Adrenal gland (tissue), 12 donors: ENCODE data around the gene GNAT2. TPM values are rescaled to one million over a fixed set of nuclear protein-coding genes. Genes with fewer than 3 reads are reported as not detected.

Experiments
- DNase-seq, 7 donors: peaks; one replicate each; pipeline ENCODE4 v3.0.0-alpha.2; 2019 to 2020
- H3K27ac ChIP-seq, 5 donors: fragments of 200-600 bp; sonication (generic) in 4 of 5; 1 replicate in 3 of 5; 2 replicates in 2 of 5; pipeline versions ENCODE4 v1.5.1 to v1.8.0; 2016 to 2020; ENCODE audit warnings: mild to moderate bottlenecking in 1 of 5
- H3K27me3 ChIP-seq: fragments of 200-600 bp; 2 replicates; pipeline ENCODE4 v1.8.0; 2021
- H3K36me3 ChIP-seq, 2 donors: fragments of 200-600 bp; replicated peaks in 1 of 2; 1 replicate in 1 of 2; 2 replicates in 1 of 2; pipeline versions ENCODE4 v1.5.1 to v1.8.0; 2018 to 2022
- H3K4me1 ChIP-seq, 2 donors: fragments of 200-600 bp; replicated peaks in 1 of 2; 1 replicate in 1 of 2; 2 replicates in 1 of 2; pipeline versions ENCODE4 v1.5.1 to v1.8.0; 2018 to 2021
- H3K4me3 ChIP-seq, 4 donors: fragments of 200-600 bp; sonication (generic) in 3 of 4; one replicate each; pipeline ENCODE4 v1.5.1; 2016 to 2018
- H3K9me3 ChIP-seq, 3 donors: fragments of 200-600 bp; sonication (generic) in 1 of 3; replicated peaks in 1 of 3; 1 replicate in 2 of 3; 2 replicates in 1 of 3; pipeline versions ENCODE4 v1.5.1 to v1.8.0; 2016 to 2021
- CTCF ChIP-seq, 6 experiments: fragments of 450-650 bp in 4 of 6; fragments of 200-600 bp in 2 of 6; sonication (generic) in 1 of 6; IDR thresholded peaks; 1 replicate in 5 of 6; 2 replicates in 1 of 6; pipeline versions ENCODE4 v1.5.1 to v1.8.0; 2016 to 2021; ENCODE audit warnings: antibody characterized with exemption in 6 of 6, mild to moderate bottlenecking in 2 of 6, moderate library complexity in 1 of 6
- POLR2A ChIP-seq, 2 donors: fragments of 450-650 bp; IDR thresholded peaks; one replicate each; pipeline ENCODE4 v1.6.1; 2017; ENCODE audit warnings: antibody characterized with exemption in 2 of 2, mild to moderate bottlenecking in 2 of 2, moderate library complexity in 1 of 2
- WGBS, 4 donors: extraction: QIAGEN DNeasy Blood & Tissue Kit in 2 of 4; methylation state at CpG; one replicate each; pipeline versions ENCODE4 v1.1.5 to v1.1.7; 2013 to 2017; 5-methylcytosine and 5-hydroxymethylcytosine counted together
- intact Hi-C, 2 donors: fragments of 100-400 bp; cut with DNase I; formaldehyde crosslinking; loops; one replicate each; pipeline versions ENCODE4 v1.14.1 to v1.15.0; 2022 to 2023
- polyA plus RNA-seq, 3 donors: library from polyadenylated mRNA; stranded (reverse); fragments of 200-250 nt in 2 of 3; fragments of 350-450 nt in 1 of 3; fragmentation: Illumina TruSeq in 1 of 3; extraction: RNeasy Lipid Tissue Mini Kit (QIAGEN cat#74804) in 1 of 3; gene quantifications; one replicate each; pipeline ENCODE4 v1.2.3, GENCODE V29; 2013 to 2014
- total RNA-seq, 9 donors: library from RNA; depleted of rRNA in 4 of 9; stranded (reverse); fragments of >200 nt in 4 of 9; fragments of 120-200 nt in 1 of 9; fragmentation: NEBNext Ultra II Directional in 1 of 9; extraction: Animal tissue kit (Norgen Biotek cat#: 25700) in 1 of 9; gene quantifications; one replicate each; pipeline versions ENCODE4 v1.1.0 to v1.2.4, GENCODE V29; 2013 to 2023
- donor health status: healthy with polysubstance abuse.
- donor health status: Bipolar disorder and iron deficiency.
- donor health status: DM: yes; HTN: yes; CAD: no.
- donor health status: DM: no; HTN: no; CAD: no.
- donor health status: DM: no; HTN: no; CAD: no.
- donor health status: DM: yes; HTN: yes; CAD: no.

Gene GNAT2
- total and polyA plus RNA-seq, 12 donors, result 0.22 to 0.95 (median 0.36) TPM; not detected in 7

- intact Hi-C loops, result no loop called here
- H3K4me3 ChIP-seq, result no peak overlapping the region
- 68 to 77% (median 71%) methylated on average over 3 of the region's 3 CpGs for WGBS, 4 donors
- no peaks in the 10 kb centered on the region for H3K36me3 ChIP-seq
- H3K27me3 ChIP-seq, result no peaks in the 10 kb centered on the region
- TF ChIP-seq CTCF (IDR thresholded peaks at IDR 0.05) (no peak), POLR2A (IDR thresholded peaks at IDR 0.05) (no peak)
- no peak for DNase-seq
- no peak overlapping the region for H3K27ac ChIP-seq
- no peaks in the 10 kb centered on the region for H3K4me1 ChIP-seq
- H3K9me3 ChIP-seq, result no peaks in the 10 kb centered on the region
Observed at GRCh38 chr1:109603229-109603628, 16.2 kb downstream of the GNAT2 start.

- WGBS, 4 donors, result 83 to 95% (median 88%) methylated on average over 5 of the region's 5 CpGs
- DNase-seq, result no peak
- H3K4me3 ChIP-seq, result no peak overlapping the region
- H3K36me3 ChIP-seq, result peaks cover 0 to 8% of the 10 kb centered on the region in 2 donors
- TF ChIP-seq CTCF (IDR thresholded peaks at IDR 0.05) (no peak), POLR2A (IDR thresholded peaks at IDR 0.05) (no peak)
- no peaks in the 10 kb centered on the region for H3K4me1 ChIP-seq
- no peak overlapping the region for H3K27ac ChIP-seq
- no peaks in the 10 kb centered on the region for H3K27me3 ChIP-seq
- no peaks in the 10 kb centered on the region for H3K9me3 ChIP-seq
- intact Hi-C loops, result no loop called here
Observed at GRCh38 chr1:109598655-109599054, 20.8 kb downstream of the GNAT2 start.

GRCh38 chr1:109598156-109598555 is 21.3 kb downstream of the GNAT2 start:
- H3K4me3 ChIP-seq, result no peak overlapping the region
- H3K27ac ChIP-seq, result no peak overlapping the region
- no peaks in the 10 kb centered on the region for H3K9me3 ChIP-seq
- H3K36me3 ChIP-seq, result peaks cover 0 to 13% of the 10 kb centered on the region in 2 donors
- no peaks in the 10 kb centered on the region for H3K4me1 ChIP-seq
- no peak for TF ChIP-seq POLR2A (IDR thresholded peaks at IDR 0.05)
- TF ChIP-seq CTCF (IDR thresholded peaks at IDR 0.05), result no peak
- intact Hi-C loops, result no loop called here
- 71 to 100% (median 85%) methylated on average over 1 of the region's 1 CpG for WGBS, 4 donors
- DNase-seq, result no peak
- H3K27me3 ChIP-seq, result no peaks in the 10 kb centered on the region

- intact Hi-C loops, result no loop called here
- no peaks in the 10 kb centered on the region for H3K4me1 ChIP-seq
- no peak for TF ChIP-seq CTCF (IDR thresholded peaks at IDR 0.05)
- TF ChIP-seq POLR2A (IDR thresholded peaks at IDR 0.05), result no peak
- no peaks in the 10 kb centered on the region for H3K9me3 ChIP-seq
- no peak for DNase-seq
- peaks cover 0 to 33% of the 10 kb centered on the region in 2 donors for H3K36me3 ChIP-seq
- H3K27ac ChIP-seq, result no peak overlapping the region
- 82 to 95% (median 93%) methylated on average over 2 of the region's 2 CpGs for WGBS, 4 donors
- H3K27me3 ChIP-seq, result no peaks in the 10 kb centered on the region
- H3K4me3 ChIP-seq, result no peak overlapping the region
Observed at GRCh38 chr1:109595531-109595930, 23.9 kb downstream of the GNAT2 start.
